ENCODE results near the gene DGKB.
"Not testable (repeated sequence)": the region's sequence is repeated elsewhere in the genome, so short reads cannot be mapped to it uniquely, and the experiment has no call there.

DGKB gene

DNA sequence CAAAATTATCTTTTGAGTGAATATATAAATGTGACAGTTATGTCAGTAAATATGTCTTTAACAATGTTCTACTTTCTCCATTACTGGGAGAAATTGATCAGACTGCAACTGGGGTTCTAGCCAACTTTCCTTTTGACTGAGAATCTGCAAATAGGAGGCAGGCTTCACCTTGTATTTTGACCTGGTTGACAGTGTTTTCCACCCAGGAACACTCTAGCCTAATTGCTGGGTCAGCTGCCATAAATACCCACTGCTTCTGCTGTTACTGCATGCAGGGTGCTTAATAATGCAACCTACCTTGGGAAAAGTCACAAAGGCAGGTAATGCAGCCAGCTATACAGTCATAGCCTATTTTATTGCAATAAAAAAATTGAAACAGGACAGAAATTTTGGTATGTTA lies 319.0 kb downstream of the DGKB start:
- no peak for DNase-seq (ENCODE audit: low spot score)

DNA sequence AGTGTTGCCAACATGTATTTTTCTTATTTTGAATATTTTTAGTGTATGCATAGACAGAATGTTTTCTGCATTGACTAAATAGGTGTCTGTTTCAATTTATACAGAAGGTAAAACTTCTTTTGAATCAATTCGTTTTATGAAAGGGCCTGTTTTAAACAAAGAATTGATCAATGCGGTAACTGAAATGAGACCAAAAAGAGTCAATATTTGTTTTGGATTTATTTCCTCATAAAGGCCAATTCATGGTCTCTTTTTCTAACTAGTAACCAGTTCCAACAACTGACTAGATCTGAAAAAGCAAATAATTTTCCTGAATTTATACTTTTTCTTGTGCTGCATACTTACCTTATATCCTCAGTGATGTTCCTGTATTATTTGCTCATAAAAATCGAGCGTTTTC lies 320.5 kb downstream of the DGKB start:
- DNase-seq (ENCODE audit: low spot score) = no peak

DNA sequence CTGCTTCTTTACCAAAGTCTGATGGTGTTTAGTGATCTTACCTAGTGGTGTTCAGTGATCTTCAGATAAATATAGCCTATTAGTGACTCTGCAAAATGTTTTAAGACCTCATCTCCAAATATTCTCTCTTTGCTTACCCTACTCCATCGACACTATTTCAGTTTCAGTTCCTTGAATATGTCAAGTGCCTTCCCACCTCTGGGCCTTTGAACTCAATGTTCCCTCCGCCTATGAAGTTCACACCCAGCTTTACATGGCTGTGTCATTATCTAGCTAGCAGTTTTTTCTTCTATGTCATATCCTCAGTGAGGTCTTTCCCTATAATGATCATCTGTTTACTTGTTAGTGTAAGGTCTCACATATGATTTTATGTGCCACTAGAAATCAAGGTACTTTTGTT lies 322.6 kb downstream of the DGKB start:
- DNase-seq (ENCODE audit: low spot score) = no peak

DNA sequence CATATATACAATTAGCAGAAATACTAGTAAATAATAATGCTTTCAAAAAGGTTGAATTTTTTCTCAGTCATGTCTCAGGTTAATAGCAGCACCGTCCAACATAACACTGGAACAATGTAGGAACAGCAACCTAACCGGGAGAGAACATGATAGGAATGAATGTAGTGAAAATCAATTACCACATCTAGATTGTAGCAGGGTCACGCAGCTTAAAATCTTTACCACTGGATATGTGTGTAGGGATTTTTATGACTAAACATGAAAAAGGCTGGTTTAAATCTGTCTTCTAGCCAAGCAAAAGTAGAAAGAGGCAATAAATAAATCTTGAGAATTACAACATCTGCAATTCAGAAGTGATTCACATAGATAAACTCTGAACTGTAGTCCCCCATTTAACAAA lies 326.0 kb downstream of the DGKB start:
- DNase-seq (ENCODE audit: low spot score) = no peak

DNA sequence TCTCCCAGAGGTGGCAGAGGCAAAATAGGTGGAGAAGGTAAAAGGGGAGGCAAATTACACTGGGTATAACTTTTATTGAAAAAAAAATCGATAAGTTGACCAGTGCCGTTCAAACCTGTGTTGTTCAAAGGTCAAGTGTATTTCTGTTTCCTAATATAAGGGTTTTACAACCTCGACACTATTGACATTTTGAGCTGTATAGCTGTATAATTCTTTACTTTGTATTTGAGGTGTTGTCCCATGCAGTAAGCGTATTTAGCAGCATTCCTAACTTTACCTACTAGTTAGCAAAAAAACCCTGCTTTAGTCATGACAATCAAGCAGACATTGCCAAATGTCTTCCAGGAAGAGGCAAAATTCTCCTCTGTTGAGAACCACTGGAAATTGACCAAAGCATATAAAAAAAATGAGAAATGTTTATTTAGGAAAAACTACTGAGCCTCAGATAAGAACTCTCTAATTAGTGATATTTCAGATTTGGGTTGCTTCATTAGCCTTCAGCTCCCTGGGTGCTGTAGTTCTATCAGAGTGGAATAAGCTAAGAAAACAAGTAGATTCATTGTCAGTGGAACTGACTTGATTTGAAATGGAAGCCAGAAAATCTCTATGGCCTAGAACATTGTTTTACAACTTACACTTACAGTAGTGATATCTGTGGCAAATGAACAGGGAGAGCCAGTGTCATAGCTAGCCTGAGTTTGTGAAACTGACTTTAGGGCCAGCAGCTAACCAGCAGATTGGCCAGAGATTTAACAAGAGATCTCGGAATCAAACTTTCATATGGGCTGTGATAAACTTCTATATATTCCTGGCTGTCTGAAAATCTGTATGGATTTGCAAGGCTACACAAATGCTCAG lies 331.6 kb downstream of the DGKB start:
- no peak for DNase-seq (ENCODE audit: low spot score)

DNA sequence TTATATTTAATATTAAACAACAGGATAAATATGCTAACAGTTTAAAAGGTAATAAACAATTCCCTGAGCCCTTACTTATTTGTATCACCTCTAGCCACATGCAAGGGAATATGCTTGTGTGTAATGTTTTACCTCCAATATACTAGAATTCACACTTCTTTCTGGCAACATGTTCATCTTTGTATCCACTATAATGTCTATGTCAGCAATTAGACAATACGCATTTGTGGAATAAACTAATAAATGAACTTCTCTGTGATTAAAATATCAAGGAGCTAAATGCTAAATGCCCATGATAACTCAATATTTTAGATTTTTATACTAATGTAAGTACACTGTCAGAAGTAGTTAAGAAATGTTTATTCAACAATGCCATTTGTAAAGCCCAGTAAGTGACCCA lies 350.5 kb downstream of the DGKB start:
- no peak for DNase-seq (ENCODE audit: low spot score)

DNA sequence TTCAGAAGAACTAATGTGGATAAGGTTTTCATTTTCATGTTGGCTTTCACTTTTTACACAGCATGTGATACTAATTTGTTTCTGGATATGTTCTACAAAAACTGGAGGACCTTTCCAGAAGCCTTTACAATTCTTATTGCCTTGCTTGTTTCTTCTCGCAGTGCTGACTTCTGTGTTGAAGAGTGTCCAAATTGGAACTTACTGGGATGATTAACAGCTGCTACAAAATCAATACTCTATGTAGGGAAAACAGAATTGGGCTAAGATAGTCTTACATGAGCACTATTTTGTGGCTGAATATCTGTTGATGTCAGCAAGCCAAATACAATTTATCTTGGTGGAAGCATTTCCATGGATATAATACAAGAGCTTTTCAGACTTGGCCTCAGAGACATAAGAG lies 351.2 kb downstream of the DGKB start:
- no peak for DNase-seq (ENCODE audit: low spot score)

DNA sequence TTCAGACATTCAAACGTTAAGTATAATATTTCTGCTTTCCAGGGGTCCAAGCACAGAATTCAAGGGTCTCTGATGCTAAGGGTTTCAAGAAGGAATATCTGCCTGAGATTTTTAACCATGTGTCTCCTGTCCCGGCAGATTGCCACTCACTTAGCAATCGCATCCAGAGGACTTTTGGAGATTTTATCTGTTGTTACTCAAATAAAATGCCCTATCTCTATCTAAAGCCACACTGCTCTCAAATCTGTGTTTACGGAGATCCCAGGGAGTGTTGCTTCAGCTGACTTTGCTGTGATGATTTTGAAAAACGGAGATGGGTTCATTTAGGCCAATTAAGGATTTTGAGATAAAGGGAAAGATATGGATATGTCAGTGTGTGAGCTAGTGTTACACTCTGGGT lies 359.9 kb downstream of the DGKB start:
- DNase-seq (ENCODE audit: low spot score) = no peak

DNA sequence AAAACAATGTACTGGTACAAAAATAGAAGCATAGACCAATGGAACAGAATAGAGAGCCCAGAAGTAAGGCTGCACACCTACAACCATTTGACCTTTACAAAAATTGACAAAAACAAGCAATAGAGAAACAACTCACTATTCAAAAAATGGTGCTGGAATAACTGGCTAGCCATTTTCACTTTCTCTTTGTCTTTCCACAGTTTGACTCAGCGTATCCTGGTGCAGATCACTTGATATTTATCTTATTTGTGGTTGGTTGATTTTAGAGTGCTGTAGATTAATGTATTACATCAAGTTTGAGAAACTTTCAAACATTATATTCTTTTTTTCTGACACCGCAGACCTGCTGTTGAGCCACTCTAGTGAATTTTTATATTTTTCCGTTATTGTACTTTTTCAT lies 381.4 kb downstream of the DGKB start:
- no peak for DNase-seq (ENCODE audit: low spot score)

DNA sequence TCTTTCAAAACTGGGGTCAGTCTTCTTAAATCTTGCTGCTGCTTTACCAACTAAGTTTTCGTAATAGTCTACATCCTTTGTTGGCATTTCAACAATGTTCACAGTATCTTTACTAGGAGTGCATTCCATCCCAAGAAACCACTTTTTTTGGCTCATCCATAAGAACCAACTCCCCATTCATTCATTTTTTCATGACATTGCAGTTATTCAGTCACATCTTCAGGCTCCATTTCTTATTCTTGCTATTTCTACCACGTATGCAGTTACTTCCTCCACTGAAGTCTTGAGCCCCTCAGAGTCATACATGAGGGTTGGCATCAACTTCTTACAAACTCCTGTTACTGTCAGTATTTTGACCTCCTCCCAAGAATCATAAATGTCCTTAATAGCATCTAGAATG lies 392.3 kb downstream of the DGKB start:
- no peak for DNase-seq (ENCODE audit: low spot score)

DNA sequence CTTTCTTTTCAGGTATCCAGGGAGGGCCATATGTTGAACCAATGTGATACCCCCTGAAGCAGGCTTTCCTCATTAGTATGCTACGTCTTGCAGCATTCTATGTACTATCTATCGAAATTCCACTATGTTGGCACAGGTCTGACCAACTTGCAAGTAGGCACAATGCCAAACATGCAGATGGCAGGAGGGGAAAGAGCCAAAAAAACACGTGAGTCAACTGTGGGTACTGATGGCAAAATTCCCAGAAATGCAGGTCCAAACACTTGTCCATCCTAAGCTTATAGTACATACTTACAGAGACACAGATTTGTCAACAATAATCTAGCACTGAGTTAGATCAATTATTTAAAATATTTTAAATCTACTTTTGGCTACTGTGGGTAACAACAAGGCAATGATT lies 394.9 kb downstream of the DGKB start:
- DNase-seq (ENCODE audit: low spot score) = no peak

DNA sequence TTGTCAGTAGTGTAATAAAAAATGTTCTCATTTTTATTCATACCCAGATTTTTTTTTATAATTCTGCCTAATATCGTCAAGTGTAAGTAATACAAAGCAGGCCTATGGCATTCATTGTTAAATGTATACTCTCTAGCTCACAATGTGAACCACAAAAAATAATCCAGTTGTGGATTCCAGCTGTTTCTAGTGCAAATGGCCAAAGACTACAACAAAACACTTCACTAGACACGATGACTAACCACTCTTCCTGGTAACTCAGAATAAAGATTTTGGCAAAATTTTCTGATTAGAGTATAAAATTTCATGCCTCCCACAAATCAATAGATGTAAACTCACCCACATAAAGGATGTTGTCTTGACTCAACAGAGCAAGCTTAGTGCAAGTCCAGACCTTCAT lies 396.6 kb downstream of the DGKB start:
- DNase-seq (ENCODE audit: low spot score) = no peak

DNA sequence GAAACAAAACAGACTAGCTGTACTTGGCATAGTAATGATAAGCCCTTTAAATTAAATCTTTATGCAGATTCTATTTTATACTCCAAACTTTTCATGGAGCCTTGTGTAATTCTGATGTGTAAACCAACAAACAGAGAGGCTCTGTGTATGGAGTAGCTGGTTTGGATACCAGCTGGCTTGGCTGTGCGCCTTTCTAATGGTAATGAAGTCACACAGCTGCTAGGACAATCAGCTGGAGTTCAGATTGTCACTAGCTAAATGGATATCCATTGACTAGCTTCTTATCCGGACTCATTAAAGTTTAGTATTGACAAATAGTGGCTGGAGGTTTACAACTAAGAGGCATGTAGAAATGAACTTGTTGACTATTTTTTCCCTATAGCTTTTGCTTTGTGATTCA lies 398.4 kb downstream of the DGKB start:
- DNase-seq (ENCODE audit: low spot score) = no peak

DNA sequence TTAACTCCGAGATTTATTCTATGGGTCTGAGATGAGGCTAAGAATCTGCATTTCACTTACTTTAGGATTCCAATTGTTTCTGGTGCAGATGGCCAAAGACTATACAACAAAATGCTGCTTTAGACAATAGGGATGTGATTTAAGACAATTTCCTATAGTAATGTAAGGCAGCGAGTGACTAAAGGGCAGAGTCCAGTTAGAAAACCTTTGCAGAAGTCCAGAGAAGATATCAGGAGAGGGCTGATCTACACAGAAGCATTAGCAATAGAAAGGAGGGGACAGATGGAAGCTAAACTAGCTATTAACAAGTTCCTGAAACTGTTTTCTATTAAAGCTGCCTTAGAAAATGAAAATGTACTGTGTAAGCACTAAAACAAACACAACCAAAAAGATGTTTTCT lies 398.9 kb downstream of the DGKB start:
- DNase-seq (ENCODE audit: low spot score) = no peak

DNA sequence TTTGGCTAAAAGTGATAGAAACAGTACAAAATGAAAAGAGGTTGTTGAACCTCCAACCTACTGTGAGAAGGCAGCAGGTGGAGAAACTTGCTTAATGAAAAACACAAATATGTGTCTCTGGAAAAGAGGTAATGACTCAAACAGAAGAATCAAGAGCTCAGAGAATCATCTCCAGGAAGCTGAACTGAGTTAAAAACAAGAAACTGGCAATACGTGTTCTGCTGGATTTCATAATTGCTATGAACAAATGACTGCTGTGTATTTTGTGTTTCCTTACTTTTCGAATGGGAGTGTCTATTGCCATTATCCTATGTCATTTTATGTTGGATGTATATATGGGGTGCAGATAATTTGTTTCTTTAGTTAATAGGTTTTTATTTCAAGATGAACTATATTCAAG lies 401.1 kb downstream of the DGKB start:
- DNase-seq (ENCODE audit: low spot score) = no peak

DNA sequence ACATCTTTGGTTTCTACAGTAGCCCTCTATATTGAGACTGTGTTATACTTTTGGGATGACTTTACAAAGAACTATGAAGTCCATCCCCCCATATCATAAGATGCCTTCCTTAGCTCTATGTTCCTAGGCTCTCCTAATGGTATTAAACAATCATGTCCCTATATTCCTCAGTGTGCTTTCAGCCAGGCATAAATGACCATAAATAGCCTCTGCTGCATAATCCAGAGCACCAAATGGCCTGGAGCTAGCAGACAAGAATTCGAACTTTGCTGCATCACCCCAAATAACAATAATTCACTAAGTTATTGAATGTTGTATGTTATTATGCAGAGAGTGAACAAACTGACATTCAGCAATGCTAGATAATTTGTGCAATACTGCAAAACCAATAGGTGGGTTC lies 405.2 kb downstream of the DGKB start:
- no peak for DNase-seq (ENCODE audit: low spot score)

DNA sequence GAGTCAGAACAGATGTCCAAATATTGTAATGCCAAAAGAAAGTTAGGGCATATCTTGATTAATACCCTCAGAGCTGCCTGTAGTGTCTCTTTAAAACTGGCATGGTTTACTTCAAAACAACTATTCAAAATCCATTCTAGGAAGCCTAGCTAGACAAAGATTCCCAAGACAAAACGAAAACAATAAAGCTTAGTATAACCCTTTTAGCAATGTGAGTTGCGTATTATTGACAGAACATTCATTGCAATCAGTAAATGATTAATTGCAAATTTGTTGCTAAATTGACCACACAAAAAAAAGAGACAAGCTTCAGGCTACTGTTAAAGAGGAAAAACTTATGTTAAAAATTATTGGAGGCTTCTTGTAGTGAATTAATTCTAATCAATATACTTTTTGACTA lies 406.9 kb downstream of the DGKB start:
- DNase-seq (ENCODE audit: low spot score) = no peak

DNA sequence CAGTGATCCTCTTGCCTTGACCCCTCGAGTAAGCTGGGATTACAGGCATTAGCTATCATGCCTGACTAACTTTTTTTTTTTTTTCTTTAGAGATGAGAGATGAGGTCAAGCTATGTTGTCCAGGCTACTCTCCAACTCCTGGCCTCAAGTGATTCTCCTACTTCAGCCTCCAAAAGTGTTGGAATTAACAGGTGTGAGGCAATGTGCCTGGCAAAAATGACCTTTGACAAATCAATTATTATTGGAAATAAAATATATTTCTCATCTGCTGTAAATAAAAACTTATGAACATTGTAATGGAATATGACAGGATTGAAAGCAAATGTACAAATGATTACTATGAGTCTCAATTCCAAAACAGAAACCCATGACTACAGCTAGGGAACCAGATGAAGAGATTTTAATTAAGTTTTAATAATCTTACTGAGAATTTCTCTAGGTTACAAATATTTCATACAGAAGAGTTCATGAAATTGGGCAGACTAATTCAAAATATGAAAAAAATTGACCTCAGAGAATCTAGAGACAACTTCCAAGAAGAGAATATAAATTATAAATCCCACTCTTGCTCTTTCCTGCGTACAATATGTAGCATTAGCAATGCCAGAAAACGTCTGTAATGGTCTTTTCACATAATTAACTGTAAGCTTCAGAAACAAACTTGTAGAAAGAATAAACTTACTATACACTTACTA lies 414.7 kb downstream of the DGKB start:
- no peak for DNase-seq (ENCODE audit: low spot score)

DNA sequence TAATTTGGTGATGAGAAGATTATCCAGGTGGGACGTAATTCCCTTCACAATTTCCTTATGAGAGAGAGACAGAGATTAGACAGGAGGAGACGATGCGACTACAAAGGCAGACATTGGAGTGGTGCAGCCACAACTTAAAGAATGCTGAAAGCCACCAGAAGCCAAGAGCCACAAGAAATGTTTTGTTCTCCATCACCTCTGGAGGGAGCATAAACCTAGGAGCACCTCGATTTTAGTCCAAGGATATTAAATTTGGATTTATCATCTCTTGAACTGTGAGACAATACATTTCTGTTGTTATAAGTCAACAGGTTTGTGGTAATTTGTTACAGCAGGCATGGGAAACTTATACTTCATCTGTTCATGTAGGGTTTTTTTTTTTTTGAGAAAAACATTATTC lies 418.9 kb downstream of the DGKB start:
- no peak for DNase-seq (ENCODE audit: low spot score)

DNA sequence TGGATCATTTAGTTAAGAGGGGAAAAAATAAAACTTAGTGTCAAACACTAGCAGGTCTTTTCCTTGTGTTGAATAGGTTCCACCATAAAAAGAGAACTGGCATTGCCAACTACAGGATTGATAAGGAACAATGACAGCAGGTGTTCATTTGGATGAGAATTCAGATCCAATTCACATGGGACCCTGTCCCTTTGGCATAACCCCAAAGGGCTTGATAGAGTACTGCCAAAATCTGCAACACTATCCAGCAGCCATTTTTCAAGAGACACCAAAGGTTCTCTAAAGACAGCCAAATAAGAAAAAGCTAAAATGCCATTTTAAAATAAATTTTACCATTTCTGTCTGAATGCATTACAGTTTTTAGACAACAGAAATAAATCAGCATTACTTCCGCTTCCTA lies 422.3 kb downstream of the DGKB start:
- DNase-seq (ENCODE audit: low spot score) = no peak

DNA sequence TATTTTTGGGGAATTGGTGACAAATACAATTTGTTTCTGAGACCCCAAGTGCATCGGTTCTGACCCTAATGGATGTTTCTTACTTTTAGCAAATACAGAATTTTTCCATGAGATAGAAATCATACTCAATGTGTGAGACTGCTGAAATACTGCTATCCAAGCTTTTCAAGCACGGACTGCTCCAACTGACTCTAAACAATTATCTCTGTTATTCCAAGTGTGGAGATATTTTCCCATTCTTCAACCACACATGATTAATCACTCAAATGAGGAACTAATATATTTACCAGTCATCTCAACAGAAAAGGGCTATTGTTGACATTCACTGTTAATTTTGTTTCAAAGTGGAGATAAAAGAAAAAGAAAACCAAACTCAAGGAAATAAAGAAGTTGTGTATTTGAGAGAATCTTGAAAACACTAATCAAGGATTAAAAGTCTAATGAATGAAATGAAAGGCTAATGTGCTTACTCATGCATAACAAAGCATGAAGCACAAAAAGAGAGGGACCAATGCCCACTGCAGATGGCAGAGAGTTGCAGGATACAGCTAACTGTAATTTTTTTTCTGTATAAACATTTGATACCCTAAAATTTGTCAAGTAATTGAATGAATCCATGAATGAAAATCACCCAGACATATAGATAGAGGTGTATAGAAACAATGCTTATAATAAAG lies 423.6 kb downstream of the DGKB start:
- DNase-seq (ENCODE audit: low spot score) = no peak

DNA sequence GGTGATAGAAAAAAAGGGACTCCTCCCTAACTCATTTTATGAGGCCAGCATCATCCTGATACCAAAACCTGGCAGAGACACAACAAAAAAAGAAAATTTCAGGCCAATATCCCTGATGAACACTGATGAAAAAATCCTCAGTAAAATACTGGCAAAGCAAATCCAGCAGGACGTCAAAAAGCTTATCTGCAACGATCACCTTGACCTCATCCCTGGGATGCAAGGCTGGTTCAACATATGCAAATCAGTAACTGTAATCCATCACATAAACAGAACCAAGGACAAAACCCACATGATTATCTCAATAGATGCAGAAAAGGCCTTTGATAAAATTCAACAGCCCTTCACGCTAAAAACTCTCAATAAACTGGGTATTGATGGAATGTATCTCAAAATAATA lies 440.8 kb downstream of the DGKB start:
- DNase-seq (ENCODE audit: low spot score) = not testable (repeated sequence)

DNA sequence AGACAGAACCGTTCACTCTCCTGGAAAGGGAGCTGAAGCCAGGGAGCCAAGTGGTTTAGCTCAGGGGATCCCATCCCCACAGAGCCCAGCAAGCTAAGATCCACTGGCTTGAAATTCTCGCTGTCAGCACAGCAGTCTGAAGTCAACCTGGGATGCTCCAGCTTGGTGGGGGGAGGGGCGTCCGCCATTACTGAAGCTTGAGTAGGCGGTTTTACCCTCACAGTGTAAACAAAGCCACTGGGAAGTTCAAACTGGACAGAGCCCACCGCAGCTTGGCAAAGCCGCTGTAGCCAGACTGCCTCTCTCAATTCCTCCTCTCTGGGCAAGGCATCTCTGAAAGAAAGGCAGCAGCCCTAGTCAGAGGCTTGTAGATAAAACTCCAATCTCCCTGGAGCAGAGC lies 443.7 kb downstream of the DGKB start:
- not testable (repeated sequence) for DNase-seq (ENCODE audit: low spot score)
